ENCODE measurements around the gene ZNF467. TPM values are rescaled to one million over a fixed set of nuclear protein-coding genes. Genes with fewer than 3 reads are reported as not detected.

Gene ZNF467
- total and polyA plus RNA-seq, 2 of the 8 experiments (the other 6 are each of a cell fraction or from before 2014, with no cell fraction given), result 0.50 to 0.51 TPM

GRCh38 chr7:149790146-149790548 lies 16.8 kb upstream of the ZNF467 start (continued):
- TF ChIP-seq KDM5A (IDR thresholded peaks at IDR 0.05; ENCODE audit: low read length) (no peak), FOSL1 (IDR thresholded peaks at IDR 0.05; ENCODE audit: insufficient read depth, low read depth, low read length) (no peak), ASH2L (IDR thresholded peaks at IDR 0.05; ENCODE audit: low read length) (peak; percentile 20), EP300 (IDR thresholded peaks at IDR 0.05; ENCODE audit: borderline replicate concordance in 1 of 2, low read depth in 2 of 2, low read length in 2 of 2) (no peak), CHD2 (IDR thresholded peaks at IDR 0.05; ENCODE audit: low read length) (no peak), SRF (IDR thresholded peaks at IDR 0.05; ENCODE audit: low read depth, low read length) (no peak), BRCA1 (IDR thresholded peaks at IDR 0.05; ENCODE audit: low read depth, low read length) (no peak), CHD1 (IDR thresholded peaks at IDR 0.05; ENCODE audit: low read depth, low read length) (no peak), USF2 (IDR thresholded peaks at IDR 0.05; ENCODE audit: low read length) (no peak), ATF3 (IDR thresholded peaks at IDR 0.05; ENCODE audit: insufficient read depth, low read depth, low read length) (no peak), TCF12 (IDR thresholded peaks at IDR 0.05; ENCODE audit: low read depth, low read length) (no peak), SAP30 (IDR thresholded peaks at IDR 0.05; ENCODE audit: insufficient read depth, insufficient replicate concordance, low read length) (no peak), TEAD4 (IDR thresholded peaks at IDR 0.05; ENCODE audit: low read depth, low read length) (no peak; the same call in 1 of the 2 replicates), MAFK (IDR thresholded peaks at IDR 0.05; ENCODE audit: low read depth, low read length) (no peak), EZH2 (IDR thresholded peaks at IDR 0.05; ENCODE audit: low read depth, low read length, severe bottlenecking) (peak; percentile 37), EGR1 (IDR thresholded peaks at IDR 0.05; ENCODE audit: borderline replicate concordance, low read depth, low read length) (no peak), ZNF274 (IDR thresholded peaks at IDR 0.05; ENCODE audit: borderline replicate concordance, extremely low read depth, low read length) (no peak), RBBP5 (IDR thresholded peaks at IDR 0.05; ENCODE audit: borderline replicate concordance, low read depth, low read length) (peak; percentile 54; the same call in 1 of the 2 replicates), ATF2 (IDR thresholded peaks at IDR 0.05; ENCODE audit: low read length) (no peak), RFX5 (IDR thresholded peaks at IDR 0.05; ENCODE audit: borderline replicate concordance, low read depth, low read length) (no peak), SUZ12 (IDR thresholded peaks at IDR 0.05; ENCODE audit: low read length) (no peak), KDM4A (IDR thresholded peaks at IDR 0.05; ENCODE audit: low read depth, low read length, severe bottlenecking) (peak; percentile 91)

All from H1 (cell line).